ENCODE data around the gene VPS13D. TPM values are rescaled to one million over a fixed set of nuclear protein-coding genes. Genes with fewer than 3 reads are reported as not detected.

VPS13D gene
- total RNA-seq, 1 experiment from 2014 or later: 29.0 TPM

GRCh38 chr1:12461754-12462153, 231.9 kb downstream of the VPS13D start (continued):
- TF ChIP-seq AR (CRISPR knock-in tag; IDR thresholded peaks at IDR 0.05) (no peak), NFE2L1 (CRISPR knock-in tag; IDR thresholded peaks at IDR 0.05) (no peak), ZNF232 (CRISPR knock-in tag; IDR thresholded peaks at IDR 0.05) (no peak), RORB (CRISPR knock-in tag; IDR thresholded peaks at IDR 0.05) (no peak), KAT7 (CRISPR knock-in tag; IDR thresholded peaks at IDR 0.05; ENCODE audit: borderline replicate concordance) (no peak), TP53 (CRISPR knock-in tag; IDR thresholded peaks at IDR 0.05) (no peak), SOX15 (CRISPR knock-in tag; IDR thresholded peaks at IDR 0.05) (no peak)

- no peaks in the 10 kb centered on the region for H3K27me3 Mint-ChIP-seq (ENCODE audit: low read depth)
- CTCF ChIA-PET: interaction anchor here (0.6 to 0.8 kb wide), 2 partner anchors 46 to 196 kb away, joined by 3 to 4 read pairs; no protein-coding TSS in a partner anchor
- no peak overlapping the region for H3K27ac Mint-ChIP-seq
- no peak overlapping the region for H3K4me3 Mint-ChIP-seq
- peaks cover 3% of the 10 kb centered on the region for H3K4me1 Mint-ChIP-seq
- POLR2A ChIA-PET: no interaction called here
- no peaks in the 10 kb centered on the region; the same call in 1 of the 2 replicates for H3K36me3 Mint-ChIP-seq
- TF ChIP-seq, protein P1, sequence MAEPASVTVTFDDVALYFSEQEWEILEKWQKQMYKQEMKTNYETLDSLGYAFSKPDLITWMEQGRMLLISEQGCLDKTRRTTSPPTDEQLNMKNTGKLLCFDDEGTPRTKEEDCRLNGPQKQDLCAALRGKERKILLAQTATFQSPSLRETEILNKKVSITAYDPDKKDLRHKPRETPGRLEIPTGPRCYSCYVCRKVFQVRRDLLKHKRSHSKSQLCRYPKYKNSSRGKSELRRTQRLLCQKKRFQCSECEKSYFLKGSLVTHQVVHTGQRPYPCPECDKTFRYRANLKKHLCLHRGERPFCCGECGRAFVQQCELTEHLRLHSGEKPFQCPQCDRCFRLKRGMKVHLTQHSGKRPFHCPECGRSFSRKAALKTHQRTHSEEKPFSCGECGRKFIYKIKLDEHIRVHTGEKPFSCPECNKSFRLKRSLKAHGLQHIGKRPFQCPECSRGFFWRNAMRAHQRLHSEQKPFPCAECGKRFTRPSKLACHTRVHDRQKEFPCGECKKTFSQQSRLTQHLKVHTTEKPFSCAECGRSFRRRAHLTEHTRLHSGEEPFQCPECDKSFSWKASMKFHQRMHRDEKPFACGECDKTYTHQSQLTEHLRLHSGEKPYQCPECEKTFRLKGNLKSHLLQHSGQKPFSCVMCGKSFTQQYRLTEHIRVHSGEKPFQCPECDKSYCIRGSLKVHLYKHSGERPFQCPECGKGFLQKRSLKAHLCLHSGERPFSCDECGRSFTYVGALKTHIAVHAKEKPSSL (CRISPR knock-in tag; conservative IDR thresholded peaks at IDR 0.05): no peak
- TF ChIP-seq, protein P2, sequence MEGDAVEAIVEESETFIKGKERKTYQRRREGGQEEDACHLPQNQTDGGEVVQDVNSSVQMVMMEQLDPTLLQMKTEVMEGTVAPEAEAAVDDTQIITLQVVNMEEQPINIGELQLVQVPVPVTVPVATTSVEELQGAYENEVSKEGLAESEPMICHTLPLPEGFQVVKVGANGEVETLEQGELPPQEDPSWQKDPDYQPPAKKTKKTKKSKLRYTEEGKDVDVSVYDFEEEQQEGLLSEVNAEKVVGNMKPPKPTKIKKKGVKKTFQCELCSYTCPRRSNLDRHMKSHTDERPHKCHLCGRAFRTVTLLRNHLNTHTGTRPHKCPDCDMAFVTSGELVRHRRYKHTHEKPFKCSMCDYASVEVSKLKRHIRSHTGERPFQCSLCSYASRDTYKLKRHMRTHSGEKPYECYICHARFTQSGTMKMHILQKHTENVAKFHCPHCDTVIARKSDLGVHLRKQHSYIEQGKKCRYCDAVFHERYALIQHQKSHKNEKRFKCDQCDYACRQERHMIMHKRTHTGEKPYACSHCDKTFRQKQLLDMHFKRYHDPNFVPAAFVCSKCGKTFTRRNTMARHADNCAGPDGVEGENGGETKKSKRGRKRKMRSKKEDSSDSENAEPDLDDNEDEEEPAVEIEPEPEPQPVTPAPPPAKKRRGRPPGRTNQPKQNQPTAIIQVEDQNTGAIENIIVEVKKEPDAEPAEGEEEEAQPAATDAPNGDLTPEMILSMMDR (IDR thresholded peaks at IDR 0.05): no peak
- TF ChIP-seq, protein P3, sequence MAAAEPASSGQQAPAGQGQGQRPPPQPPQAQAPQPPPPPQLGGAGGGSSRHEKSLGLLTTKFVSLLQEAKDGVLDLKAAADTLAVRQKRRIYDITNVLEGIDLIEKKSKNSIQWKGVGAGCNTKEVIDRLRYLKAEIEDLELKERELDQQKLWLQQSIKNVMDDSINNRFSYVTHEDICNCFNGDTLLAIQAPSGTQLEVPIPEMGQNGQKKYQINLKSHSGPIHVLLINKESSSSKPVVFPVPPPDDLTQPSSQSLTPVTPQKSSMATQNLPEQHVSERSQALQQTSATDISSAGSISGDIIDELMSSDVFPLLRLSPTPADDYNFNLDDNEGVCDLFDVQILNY (CRISPR knock-in tag; IDR thresholded peaks at IDR 0.05): no peak
- no peaks in the 10 kb centered on the region for H3K9me3 Mint-ChIP-seq
- ATAC-seq: no peak
- no peak for DNase-seq (ENCODE audit: low spot score)
Measured at GRCh38 chr1:12462586-12462985, 232.8 kb downstream of the VPS13D start.

- no peak for TF ChIP-seq ETV6 (CRISPR knock-in tag; IDR thresholded peaks at IDR 0.05)
- TF ChIP-seq, protein P4, sequence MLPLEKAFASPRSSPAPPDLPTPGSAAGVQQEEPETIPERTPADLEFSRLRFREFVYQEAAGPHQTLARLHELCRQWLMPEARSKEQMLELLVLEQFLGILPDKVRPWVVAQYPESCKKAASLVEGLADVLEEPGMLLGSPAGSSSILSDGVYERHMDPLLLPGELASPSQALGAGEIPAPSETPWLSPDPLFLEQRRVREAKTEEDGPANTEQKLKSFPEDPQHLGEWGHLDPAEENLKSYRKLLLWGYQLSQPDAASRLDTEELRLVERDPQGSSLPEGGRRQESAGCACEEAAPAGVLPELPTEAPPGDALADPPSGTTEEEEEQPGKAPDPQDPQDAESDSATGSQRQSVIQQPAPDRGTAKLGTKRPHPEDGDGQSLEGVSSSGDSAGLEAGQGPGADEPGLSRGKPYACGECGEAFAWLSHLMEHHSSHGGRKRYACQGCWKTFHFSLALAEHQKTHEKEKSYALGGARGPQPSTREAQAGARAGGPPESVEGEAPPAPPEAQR (CRISPR knock-in tag; IDR thresholded peaks at IDR 0.05): no peak
- no peak for TF ChIP-seq TCF7 (CRISPR knock-in tag; IDR thresholded peaks at IDR 0.05; ENCODE audit: low read depth)
- TF ChIP-seq AR (CRISPR knock-in tag; IDR thresholded peaks at IDR 0.05): no peak
- TF ChIP-seq, protein P1 (CRISPR knock-in tag; conservative IDR thresholded peaks at IDR 0.05): no peak
- no peak for TF ChIP-seq ZNF263 (CRISPR knock-in tag; IDR thresholded peaks at IDR 0.05; ENCODE audit: low read depth)
- TF ChIP-seq ZNF396 (CRISPR knock-in tag; IDR thresholded peaks at IDR 0.05; ENCODE audit: borderline replicate concordance): no peak
- no peak for TF ChIP-seq ZNF416 (CRISPR knock-in tag; IDR thresholded peaks at IDR 0.05)
- TF ChIP-seq, protein P2 (IDR thresholded peaks at IDR 0.05): no peak
- Mint-ChIP-seq H3K9me3 (no peaks in the 10 kb centered on the region), H3K27me3 (ENCODE audit: low read depth) (no peaks in the 10 kb centered on the region), H3K4me3 (no peak overlapping the region), H3K36me3 (no peaks in the 10 kb centered on the region; the same call in 1 of the 2 replicates), H3K4me1 (peaks cover 8% of the 10 kb centered on the region), H3K27ac (no peak overlapping the region)
- DNase-seq (ENCODE audit: low spot score): no peak
- ChIA-PET POLR2A (no interaction called here), CTCF (no interaction called here)
- ATAC-seq: no peak
Measured at GRCh38 chr1:12464045-12464461, 234.2 kb downstream of the VPS13D start.

Measured in WTC11 (cell line).